ENCODE results near the gene ZNF362.

The ZNF362 gene

DNA sequence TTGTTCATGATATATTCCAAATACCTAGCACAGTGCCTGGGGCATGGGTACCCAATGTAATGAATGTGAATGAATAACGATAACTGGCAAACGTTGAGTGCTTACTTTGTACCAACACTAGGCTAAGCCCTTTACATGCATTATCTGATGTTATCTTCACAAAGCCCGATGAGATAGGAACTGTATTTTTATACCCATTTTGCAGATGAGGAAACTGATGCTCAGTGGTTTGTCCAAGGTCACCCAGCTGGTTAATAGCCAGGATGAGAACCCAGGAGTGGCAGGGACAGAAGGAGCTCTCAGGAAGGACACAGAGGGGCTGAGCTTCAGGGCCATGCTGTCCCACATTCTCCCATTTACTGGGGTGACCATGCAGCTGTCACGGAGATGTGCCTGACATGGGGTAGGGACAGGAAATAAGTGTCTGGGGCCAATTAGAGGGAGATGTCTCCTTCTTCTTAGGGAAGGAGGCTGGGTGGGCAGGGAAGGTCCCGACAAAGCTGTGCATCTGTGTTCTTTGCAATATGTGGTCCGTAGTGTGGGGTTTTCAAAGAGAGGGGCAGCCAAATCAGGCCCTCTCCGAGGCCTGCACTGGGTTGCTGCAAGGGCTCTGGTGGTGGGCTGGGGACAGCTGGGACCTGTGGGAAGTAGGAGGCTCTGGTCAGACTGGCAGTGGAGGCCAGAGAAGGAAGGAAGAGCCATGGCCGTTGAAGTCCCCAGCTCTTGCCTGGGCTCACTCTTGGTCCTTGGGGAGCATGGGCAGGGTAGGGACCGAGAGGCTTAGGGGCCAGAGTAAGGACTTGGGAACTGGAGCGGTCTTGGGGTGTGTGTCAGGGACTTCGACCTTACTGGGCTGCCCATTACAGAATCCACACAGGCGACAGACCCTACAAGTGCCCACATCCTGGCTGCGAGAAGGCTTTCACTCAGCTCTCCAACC is 38.0 kb downstream of the ZNF362 start:
- no peak for TF ChIP-seq CTCF (conservative IDR thresholded peaks at IDR 0.05; ENCODE audit: low read depth, low read length)
- no peak for DNase-seq (ENCODE audit: low read depth)
- no peak overlapping the region for H3K4me3 ChIP-seq (ENCODE audit: low read length)

DNA sequence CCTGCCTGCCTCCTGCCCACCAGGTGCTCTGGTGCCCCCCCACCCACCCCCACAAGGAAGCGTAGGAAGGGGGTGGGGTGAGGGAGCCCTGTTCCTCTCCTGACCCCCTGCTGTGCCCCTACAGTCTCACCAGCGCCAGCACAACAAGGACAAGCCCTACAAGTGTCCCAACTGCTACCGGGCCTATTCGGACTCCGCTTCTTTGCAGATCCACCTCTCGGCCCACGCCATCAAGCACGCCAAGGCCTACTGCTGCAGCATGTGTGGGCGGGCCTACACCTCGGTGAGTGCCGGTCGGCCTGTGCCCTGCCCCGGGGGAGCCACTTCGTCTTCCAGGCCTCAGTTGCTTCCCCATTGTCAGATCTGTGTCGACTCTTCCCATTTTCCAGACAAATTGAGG is 38.7 kb downstream of the ZNF362 start:
- H3K4me3 ChIP-seq (ENCODE audit: low read length): no peak overlapping the region
- no peak for DNase-seq (ENCODE audit: low read depth)
- no peak for TF ChIP-seq CTCF (conservative IDR thresholded peaks at IDR 0.05; ENCODE audit: low read depth, low read length)

DNA sequence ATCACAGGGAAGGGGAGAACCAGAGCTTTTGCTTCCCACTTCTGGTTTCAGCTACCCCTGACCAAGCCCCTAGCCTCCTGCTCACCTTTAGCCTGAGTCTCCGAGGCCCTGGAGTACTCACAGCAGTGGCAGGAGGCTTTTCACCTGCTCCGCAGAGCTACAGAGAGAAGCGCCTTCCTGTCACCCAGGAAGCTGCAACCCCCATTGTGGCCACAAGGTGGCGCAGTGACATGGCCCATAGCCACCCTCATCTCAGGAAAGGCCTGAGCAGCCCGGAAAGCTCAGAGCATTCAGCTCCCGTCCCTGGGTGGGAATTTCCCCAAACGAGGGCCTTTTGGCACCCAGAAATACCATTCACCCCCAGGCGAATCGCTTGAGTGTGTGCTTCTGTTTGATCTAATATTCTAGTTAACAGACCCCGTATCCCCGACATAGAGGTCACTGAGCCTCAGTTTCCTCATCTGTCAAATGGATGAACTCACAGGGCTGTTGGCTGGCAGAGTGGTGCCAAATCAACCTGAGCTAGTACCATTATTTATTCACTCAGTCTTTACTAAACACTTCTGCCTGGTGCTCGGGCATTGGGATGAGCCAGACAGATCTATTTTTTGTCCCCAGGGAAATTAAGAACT is 39.3 kb downstream of the ZNF362 start:
- no peak overlapping the region for H3K4me3 ChIP-seq (ENCODE audit: low read length)
- peak; percentile 19 for DNase-seq (ENCODE audit: low read depth)
- TF ChIP-seq CTCF (conservative IDR thresholded peaks at IDR 0.05; ENCODE audit: low read depth, low read length): peak; percentile 91

- H3K4me3 ChIP-seq (ENCODE audit: low read length): no peak overlapping the region
- no peak for TF ChIP-seq CTCF (conservative IDR thresholded peaks at IDR 0.05; ENCODE audit: low read depth, low read length)
- DNase-seq (ENCODE audit: low read depth): no peak
Measured at GRCh38 chr1:33296082-33296458, 39.8 kb downstream of the ZNF362 start.

GRCh38 chr1:33296824-33297223 is 40.5 kb downstream of the ZNF362 start:
- no peak for DNase-seq (ENCODE audit: low read depth)
- no peak for TF ChIP-seq CTCF (conservative IDR thresholded peaks at IDR 0.05; ENCODE audit: low read depth, low read length)

GRCh38 chr1:33297911-33298622 is 41.8 kb downstream of the ZNF362 start:
- no peak for TF ChIP-seq CTCF (conservative IDR thresholded peaks at IDR 0.05; ENCODE audit: low read depth, low read length)
- H3K4me3 ChIP-seq (ENCODE audit: low read length): no peak overlapping the region

More at GRCh38 chr1:33296824-33297223, 40.5 kb downstream of the ZNF362 start:
- no peak overlapping the region for H3K4me3 ChIP-seq (ENCODE audit: low read length)

More at GRCh38 chr1:33297911-33298622, 41.8 kb downstream of the ZNF362 start:
- DNase-seq (ENCODE audit: low read depth): no peak
